ENCODE data around the gene BEST1. TPM values are rescaled to one million over a fixed set of nuclear protein-coding genes. Genes with fewer than 3 reads are reported as not detected.
A peak's percentile ranks its signal among the peaks of the same experiment; 100 is the strongest.
"Not testable (repeated sequence)": the region's sequence is repeated elsewhere in the genome, so short reads cannot be mapped to it uniquely, and the experiment has no call there.

Gene BEST1
- total RNA-seq, 1 donor from 2014 or later, result 2.1 TPM

DNA sequence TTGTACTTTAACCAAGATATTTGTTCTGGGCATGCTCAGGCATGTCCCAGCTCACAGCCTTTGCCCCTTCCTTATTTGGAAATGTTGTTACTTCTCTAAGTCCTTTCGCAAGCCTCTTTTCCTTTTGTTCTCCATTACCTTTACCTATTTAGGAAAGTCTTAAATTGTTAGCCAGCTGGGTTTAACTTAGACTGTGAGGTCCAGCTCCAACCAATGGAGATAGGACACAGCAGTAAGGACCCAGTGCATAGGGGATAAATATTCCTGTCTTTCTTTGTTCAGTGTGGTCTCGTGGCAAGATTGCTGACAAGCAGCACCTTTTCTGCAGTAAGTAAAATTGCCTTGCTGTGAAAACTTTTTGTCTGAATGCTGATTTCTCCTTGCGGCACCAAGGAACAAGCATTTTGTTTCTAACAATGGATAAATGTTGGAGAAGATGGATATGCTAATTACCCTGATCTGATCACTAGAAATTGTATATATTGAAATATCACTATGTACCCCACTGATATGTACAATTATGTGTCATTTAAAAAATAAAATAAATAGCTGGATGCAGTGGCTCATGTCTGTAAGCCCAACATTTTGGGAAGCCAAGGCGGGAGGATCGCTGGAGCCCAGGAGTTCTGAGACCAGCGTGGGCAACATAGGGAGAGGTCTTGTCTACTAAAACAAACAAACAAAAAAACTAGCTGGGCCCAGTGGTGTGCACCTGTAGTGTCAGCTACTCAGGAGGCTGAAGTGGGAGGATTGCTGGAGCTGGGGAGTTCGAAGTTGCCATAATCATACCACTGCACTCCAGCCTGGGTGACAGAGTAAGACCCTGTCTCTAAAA is 49.2 kb downstream of the BEST1 start:
- no peak overlapping the region for H3K4me3 ChIP-seq (ENCODE audit: low read length in 3 of 3)
- H3K4me1 ChIP-seq (ENCODE audit: control insufficient read depth in 3 of 3, insufficient read depth in 3 of 3, low read length in 3 of 3), result no peaks in the 10 kb centered on the region
- H3K9ac ChIP-seq (ENCODE audit: low read depth in 1 of 3, low read length in 3 of 3), result no peak overlapping the region
- no peaks in the 10 kb centered on the region for H3K27me3 ChIP-seq (ENCODE audit: control insufficient read depth in 3 of 3, insufficient read depth in 3 of 3, low read length in 3 of 3)
- H3K27ac ChIP-seq (ENCODE audit: low read depth, low read length), result no peak overlapping the region
- no peaks in the 10 kb centered on the region for H3K9me3 ChIP-seq (ENCODE audit: control insufficient read depth in 3 of 3, low read length in 3 of 3)
- H3K36me3 ChIP-seq (ENCODE audit: control insufficient read depth in 3 of 3, insufficient read depth in 3 of 3, low read length in 3 of 3), result no peaks in the 10 kb centered on the region

DNA sequence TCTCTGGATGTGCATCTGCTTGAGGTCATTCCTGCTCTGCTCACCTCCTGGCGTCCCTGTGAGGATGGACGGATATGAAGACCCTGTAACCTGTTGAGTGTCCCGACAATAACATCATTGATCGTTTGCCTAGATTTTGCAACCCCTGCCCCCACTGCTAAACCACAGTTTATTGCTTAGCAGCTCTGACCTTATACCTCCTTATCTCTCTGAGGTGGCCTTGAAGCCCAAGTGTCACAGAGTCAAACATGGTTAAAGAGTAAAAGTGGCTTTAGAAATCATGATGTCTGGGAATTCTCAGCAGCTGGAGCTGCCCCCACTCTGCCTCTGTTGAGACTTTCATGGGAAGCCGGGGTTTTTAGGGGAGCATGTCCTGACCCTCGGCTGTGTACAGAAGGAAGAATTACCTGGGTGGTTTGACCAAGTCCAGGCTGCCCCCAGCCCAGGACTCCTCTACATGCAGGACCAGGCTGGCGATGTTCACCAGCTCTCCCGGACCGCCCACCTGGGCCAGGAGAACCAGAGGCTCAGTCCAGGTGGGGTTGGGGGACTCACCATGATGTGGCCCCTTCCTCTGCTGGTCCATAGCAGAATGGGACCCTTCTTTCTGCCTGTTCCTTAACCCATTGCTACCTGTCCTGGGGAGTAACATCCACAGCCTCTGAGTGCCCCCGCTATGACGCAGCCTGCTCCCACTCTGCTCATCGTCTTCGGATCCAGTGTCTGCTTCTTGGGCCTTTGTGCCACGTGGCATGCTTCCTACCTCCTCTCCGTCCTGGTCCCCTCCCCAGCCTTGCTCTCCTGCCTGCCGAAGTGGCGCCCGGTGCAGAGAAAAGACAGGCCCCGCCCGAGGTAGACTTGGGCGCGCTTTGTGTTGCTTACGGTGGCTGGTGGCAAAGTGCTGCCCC is 50.6 kb downstream of the BEST1 start:
- no peak overlapping the region for H3K4me3 ChIP-seq (ENCODE audit: low read length in 3 of 3)
- peaks cover 0 to 3% (median 2%) of the 10 kb centered on the region in 3 donors for H3K4me1 ChIP-seq (ENCODE audit: control insufficient read depth in 3 of 3, insufficient read depth in 3 of 3, low read length in 3 of 3)
- no peaks in the 10 kb centered on the region for H3K9me3 ChIP-seq (ENCODE audit: control insufficient read depth in 3 of 3, low read length in 3 of 3)
- no peaks in the 10 kb centered on the region for H3K36me3 ChIP-seq (ENCODE audit: control insufficient read depth in 3 of 3, insufficient read depth in 3 of 3, low read length in 3 of 3)
- no peak overlapping the region for H3K9ac ChIP-seq (ENCODE audit: low read depth in 1 of 3, low read length in 3 of 3)
- peaks cover 0 to 4% (median 0%) of the 10 kb centered on the region in 3 donors for H3K27me3 ChIP-seq (ENCODE audit: control insufficient read depth in 3 of 3, insufficient read depth in 3 of 3, low read length in 3 of 3)
- H3K27ac ChIP-seq (ENCODE audit: low read depth, low read length), result no peak overlapping the region

DNA sequence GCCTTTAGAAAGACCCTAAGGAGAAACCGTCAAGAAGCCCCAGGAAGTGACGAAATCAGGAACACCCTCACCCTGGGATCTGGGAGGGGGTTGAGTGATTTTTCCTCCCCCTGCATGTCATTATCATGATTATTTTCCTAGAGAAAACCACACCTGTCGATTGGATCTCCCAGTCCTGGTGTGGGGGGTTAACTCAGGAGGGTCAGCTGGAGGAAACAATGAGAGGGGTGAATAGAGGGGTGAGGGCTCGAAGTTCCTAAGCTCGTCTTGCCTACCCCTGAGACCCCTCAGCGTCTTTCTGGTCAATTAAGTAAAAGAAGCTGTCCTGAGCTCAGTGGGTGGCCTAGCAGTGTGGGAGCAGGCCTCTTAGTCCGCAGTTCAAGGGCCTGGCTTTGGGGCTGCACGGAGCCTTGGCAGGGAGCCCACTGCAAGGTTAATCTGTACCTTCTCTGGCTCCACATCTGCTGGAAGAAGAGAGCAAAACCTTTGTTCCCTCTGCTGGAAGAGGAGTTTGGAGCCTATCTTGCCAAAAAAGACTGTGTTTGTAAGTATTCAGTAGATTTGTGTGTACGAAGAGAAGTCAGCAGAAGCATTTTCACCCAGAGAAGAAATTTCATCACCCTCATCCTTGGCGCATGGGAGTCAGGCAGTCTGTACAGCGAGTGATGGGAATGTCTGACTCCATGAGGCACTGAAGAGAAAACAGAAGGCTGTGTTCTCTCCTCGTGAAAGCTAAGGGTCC is 51.5 kb downstream of the BEST1 start:
- Histone ChIP-seq H3K27me3 (ENCODE audit: control insufficient read depth in 3 of 3, insufficient read depth in 3 of 3, low read length in 3 of 3) (peaks cover 0 to 4% (median 0%) of the 10 kb centered on the region in 3 donors), H3K4me1 (ENCODE audit: control insufficient read depth in 3 of 3, insufficient read depth in 3 of 3, low read length in 3 of 3) (peaks cover 0 to 3% (median 2%) of the 10 kb centered on the region in 3 donors), H3K27ac (ENCODE audit: low read depth, low read length) (no peak overlapping the region), H3K9me3 (ENCODE audit: control insufficient read depth in 3 of 3, low read length in 3 of 3) (no peaks in the 10 kb centered on the region), H3K36me3 (ENCODE audit: control insufficient read depth in 3 of 3, insufficient read depth in 3 of 3, low read length in 3 of 3) (no peaks in the 10 kb centered on the region), H3K4me3 (ENCODE audit: low read length in 3 of 3) (no peak overlapping the region), H3K9ac (ENCODE audit: low read depth in 1 of 3, low read length in 3 of 3) (no peak overlapping the region)

DNA sequence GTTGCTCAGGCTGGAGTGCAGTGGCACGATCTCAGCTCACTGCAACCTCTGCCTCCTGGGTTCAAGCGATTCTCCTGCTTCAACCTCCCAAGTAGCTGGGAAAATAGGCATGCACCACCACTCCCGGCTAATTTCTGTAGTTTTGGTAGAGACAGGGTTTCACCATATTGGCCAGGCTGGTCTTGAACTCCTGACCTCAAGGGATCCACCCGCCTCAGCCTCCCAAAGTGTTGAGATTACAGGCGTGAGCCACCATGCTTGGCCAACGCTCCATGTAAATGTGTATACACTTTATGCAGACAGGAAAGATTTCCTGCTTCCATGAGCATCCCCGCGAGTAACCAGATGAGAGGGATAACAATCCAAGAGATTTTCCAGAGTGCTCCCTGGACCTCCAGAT is 52.1 kb downstream of the BEST1 start:
- H3K4me1 ChIP-seq (ENCODE audit: control insufficient read depth in 3 of 3, insufficient read depth in 3 of 3, low read length in 3 of 3); H3K27ac ChIP-seq (ENCODE audit: low read depth, low read length); H3K27me3 ChIP-seq (ENCODE audit: control insufficient read depth in 3 of 3, insufficient read depth in 3 of 3, low read length in 3 of 3); H3K9ac ChIP-seq (ENCODE audit: low read depth in 1 of 3, low read length in 3 of 3); H3K36me3 ChIP-seq (ENCODE audit: control insufficient read depth in 3 of 3, insufficient read depth in 3 of 3, low read length in 3 of 3); H3K9me3 ChIP-seq (ENCODE audit: control insufficient read depth in 3 of 3, low read length in 3 of 3); H3K4me3 ChIP-seq (ENCODE audit: low read length in 3 of 3): not testable (repeated sequence)

DNA sequence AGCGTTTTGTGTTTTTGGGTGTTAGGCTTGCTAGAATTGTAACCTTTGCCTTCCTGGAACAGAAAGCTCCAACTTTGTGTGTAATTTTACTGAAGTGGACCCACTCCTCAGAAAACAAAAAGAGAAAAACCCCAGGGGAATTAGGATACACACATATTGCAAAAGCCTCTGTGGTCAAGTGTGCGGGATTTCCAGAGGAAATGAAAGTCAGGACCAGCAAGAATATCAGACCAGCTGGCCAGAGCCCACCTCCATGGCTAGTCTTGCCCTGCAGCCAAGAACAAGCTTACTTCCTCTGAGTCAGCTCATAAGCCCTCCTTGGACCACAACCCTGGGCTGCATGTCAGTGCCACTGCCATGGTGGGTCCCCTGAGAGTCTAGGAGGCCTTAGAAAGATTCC is 54.3 kb downstream of the BEST1 start:
- Histone ChIP-seq H3K27me3 (ENCODE audit: control insufficient read depth in 3 of 3, insufficient read depth in 3 of 3, low read length in 3 of 3) (peaks cover 0 to 4% (median 0%) of the 10 kb centered on the region in 3 donors), H3K27ac (ENCODE audit: low read depth, low read length) (peak overlapping the region; percentile 25), H3K4me3 (ENCODE audit: low read length in 3 of 3) (no peak overlapping the region), H3K4me1 (ENCODE audit: control insufficient read depth in 3 of 3, insufficient read depth in 3 of 3, low read length in 3 of 3) (peaks cover 0 to 3% (median 2%) of the 10 kb centered on the region in 3 donors), H3K9ac (ENCODE audit: low read depth in 1 of 3, low read length in 3 of 3) (no peak overlapping the region), H3K36me3 (ENCODE audit: control insufficient read depth in 3 of 3, insufficient read depth in 3 of 3, low read length in 3 of 3) (no peaks in the 10 kb centered on the region), H3K9me3 (ENCODE audit: control insufficient read depth in 3 of 3, low read length in 3 of 3) (no peaks in the 10 kb centered on the region)

DNA sequence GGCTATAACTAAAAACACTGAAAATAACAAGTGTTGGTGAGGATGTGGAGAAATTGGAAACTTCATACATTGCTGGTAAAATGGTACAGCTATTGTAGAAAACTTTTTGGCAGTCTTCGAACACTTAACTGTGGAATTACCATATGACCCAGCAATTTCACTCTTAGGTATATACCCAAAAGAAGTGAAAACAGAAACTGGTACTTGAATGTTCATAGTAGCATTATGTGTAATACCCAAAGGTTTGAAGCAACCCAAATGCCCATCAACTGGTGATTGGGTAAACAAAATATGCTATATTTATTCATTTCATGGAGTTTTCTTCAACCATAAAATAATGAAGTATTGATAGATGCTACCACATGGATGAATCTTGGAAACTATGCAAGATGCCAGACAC is 58.0 kb downstream of the BEST1 start:
- Histone ChIP-seq H3K27ac (ENCODE audit: low read depth, low read length) (no peak overlapping the region), H3K9ac (ENCODE audit: low read depth in 1 of 3, low read length in 3 of 3) (no peak overlapping the region)

DNA sequence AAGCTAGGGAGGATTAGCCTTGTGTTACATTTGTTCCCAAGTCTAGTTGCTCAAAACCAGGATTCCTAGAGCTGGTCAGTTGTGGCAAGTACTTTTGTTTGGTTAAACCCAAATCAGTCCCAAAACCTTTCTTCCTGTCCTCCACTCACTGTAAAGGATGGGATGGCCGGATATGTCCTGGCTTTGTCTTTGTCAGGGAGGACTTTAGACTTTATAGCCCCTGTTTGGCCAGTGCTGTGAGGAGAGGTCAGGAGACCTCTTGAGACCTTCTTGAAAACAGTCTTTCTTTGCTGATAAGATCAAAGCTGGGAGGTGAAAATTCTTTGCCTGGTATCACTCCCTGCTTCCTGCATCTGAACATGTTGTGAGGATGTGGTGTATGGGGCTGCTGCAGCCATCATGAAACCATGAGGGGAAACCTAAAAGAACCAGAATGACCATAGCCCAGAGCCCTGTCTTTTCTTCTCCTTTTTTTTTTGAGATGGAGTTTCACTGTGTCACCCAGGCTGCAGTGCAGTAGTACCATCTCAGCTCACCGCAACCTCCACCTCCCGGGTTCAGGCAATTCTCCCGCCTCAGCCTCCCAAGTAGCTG is 60.9 kb downstream of the BEST1 start:
- no peak overlapping the region for H3K9ac ChIP-seq (ENCODE audit: low read depth in 1 of 3, low read length in 3 of 3)
- no peaks in the 10 kb centered on the region for H3K9me3 ChIP-seq (ENCODE audit: control insufficient read depth in 3 of 3, low read length in 3 of 3)
- no peak overlapping the region for H3K4me3 ChIP-seq (ENCODE audit: low read length in 3 of 3)
- H3K4me1 ChIP-seq (ENCODE audit: control insufficient read depth in 3 of 3, insufficient read depth in 3 of 3, low read length in 3 of 3), result no peaks in the 10 kb centered on the region
- no peaks in the 10 kb centered on the region for H3K36me3 ChIP-seq (ENCODE audit: control insufficient read depth in 3 of 3, insufficient read depth in 3 of 3, low read length in 3 of 3)
- no peak overlapping the region for H3K27ac ChIP-seq (ENCODE audit: low read depth, low read length)
- H3K27me3 ChIP-seq (ENCODE audit: control insufficient read depth in 3 of 3, insufficient read depth in 3 of 3, low read length in 3 of 3), result peaks cover 0 to 4% (median 0%) of the 10 kb centered on the region in 3 donors

More for the DNA sequence above, 58.0 kb downstream of the BEST1 start:
- no peak overlapping the region for H3K4me3 ChIP-seq (ENCODE audit: low read length in 3 of 3)
- peaks cover 0 to 3% (median 2%) of the 10 kb centered on the region in 3 donors for H3K4me1 ChIP-seq (ENCODE audit: control insufficient read depth in 3 of 3, insufficient read depth in 3 of 3, low read length in 3 of 3)
- H3K36me3 ChIP-seq (ENCODE audit: control insufficient read depth in 3 of 3, insufficient read depth in 3 of 3, low read length in 3 of 3), result no peaks in the 10 kb centered on the region
- H3K27me3 ChIP-seq (ENCODE audit: control insufficient read depth in 3 of 3, insufficient read depth in 3 of 3, low read length in 3 of 3), result peaks cover 0 to 4% (median 4%) of the 10 kb centered on the region in 3 donors
- H3K9me3 ChIP-seq (ENCODE audit: control insufficient read depth in 3 of 3, low read length in 3 of 3), result no peaks in the 10 kb centered on the region

DNA sequence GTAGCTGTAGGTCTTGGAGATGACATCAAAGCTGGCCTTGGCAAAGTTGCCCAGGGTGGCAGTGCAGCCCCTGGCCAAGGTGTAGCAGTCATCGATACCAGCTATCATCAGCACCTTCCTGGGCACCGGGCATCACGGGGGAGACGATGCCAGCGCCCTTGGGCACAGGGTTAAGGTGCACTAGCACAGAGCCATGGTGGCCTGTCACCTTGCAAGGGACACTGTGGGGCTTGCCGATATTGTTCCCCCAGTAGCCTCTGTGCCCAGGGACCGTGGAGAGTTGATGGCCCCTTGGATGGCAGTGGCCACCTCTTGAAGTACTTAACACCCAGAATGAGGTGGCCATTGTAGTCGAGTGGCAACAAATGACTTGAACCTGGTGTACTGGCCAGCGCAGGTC is 61.7 kb downstream of the BEST1 start:
- Histone ChIP-seq H3K36me3 (ENCODE audit: control insufficient read depth in 3 of 3, insufficient read depth in 3 of 3, low read length in 3 of 3) (no peaks in the 10 kb centered on the region), H3K9ac (ENCODE audit: low read depth in 1 of 3, low read length in 3 of 3) (no peak overlapping the region), H3K27me3 (ENCODE audit: control insufficient read depth in 3 of 3, insufficient read depth in 3 of 3, low read length in 3 of 3) (peaks cover 0 to 4% (median 0%) of the 10 kb centered on the region in 3 donors), H3K27ac (ENCODE audit: low read depth, low read length) (no peak overlapping the region), H3K4me3 (ENCODE audit: low read length in 3 of 3) (no peak overlapping the region), H3K4me1 (ENCODE audit: control insufficient read depth in 3 of 3, insufficient read depth in 3 of 3, low read length in 3 of 3) (no peaks in the 10 kb centered on the region), H3K9me3 (ENCODE audit: control insufficient read depth in 3 of 3, low read length in 3 of 3) (no peaks in the 10 kb centered on the region)

DNA sequence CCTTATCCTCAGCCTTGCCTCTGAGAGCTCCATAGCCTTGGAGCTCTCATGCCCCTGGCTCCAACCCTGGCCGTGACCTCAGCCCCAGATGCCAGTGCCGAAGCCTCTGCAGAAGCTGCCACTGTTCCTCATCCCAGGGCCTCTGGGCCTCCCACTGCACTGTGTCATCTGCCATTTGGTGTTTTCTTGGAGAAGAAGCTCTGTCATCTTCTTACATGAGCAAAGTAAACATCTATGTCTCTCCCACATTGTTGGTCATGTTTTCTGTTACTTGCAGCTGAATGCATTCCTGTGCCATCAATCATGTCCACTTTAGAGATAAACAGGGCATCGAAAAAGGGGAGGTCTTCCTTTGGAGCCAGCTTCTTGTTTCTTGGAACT is 62.3 kb downstream of the BEST1 start:
- Histone ChIP-seq H3K4me3 (ENCODE audit: low read length in 3 of 3) (no peak overlapping the region), H3K4me1 (ENCODE audit: control insufficient read depth in 3 of 3, insufficient read depth in 3 of 3, low read length in 3 of 3) (no peaks in the 10 kb centered on the region), H3K27ac (ENCODE audit: low read depth, low read length) (no peak overlapping the region), H3K9ac (ENCODE audit: low read depth in 1 of 3, low read length in 3 of 3) (no peak overlapping the region), H3K36me3 (ENCODE audit: control insufficient read depth in 3 of 3, insufficient read depth in 3 of 3, low read length in 3 of 3) (no peaks in the 10 kb centered on the region), H3K27me3 (ENCODE audit: control insufficient read depth in 3 of 3, insufficient read depth in 3 of 3, low read length in 3 of 3) (peaks cover 0 to 4% (median 0%) of the 10 kb centered on the region in 3 donors), H3K9me3 (ENCODE audit: control insufficient read depth in 3 of 3, low read length in 3 of 3) (no peaks in the 10 kb centered on the region)
